Brain pericyte (primary cell): ENCODE results near the gene NOD2.

ENCODE experiments used
- DNase-seq: peaks from one replicate; pipeline ENCODE4 v3.0.0-alpha.2; 2012; ENCODE audit warnings: low read depth, low spot score

NOD2 gene

DNA sequence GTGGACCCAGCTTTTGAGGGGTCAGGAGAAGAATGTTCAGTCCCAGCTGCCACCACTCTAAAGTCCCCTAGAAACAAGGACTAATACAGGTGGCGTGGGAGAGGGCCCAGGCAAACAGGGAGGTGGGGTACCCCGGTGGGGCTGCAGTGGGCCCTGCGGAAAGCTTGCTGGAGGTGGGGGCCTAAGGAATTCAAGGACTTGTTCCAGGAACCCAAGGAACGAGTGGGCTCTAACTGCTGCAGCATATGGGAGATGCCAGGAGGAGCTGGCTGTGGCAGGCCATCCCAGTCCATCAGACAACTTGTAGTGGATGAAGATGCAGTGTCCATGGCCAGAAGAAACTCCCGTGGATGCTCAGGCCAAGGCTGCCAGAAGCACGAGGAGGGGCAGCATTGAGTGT is 22.9 kb upstream of the NOD2 start:
- no peak for DNase-seq

GRCh38 chr16:50671644-50672260 is 21.7 kb upstream of the NOD2 start:
- no peak for DNase-seq

- DNase-seq, result no peak
These were observed 19.7 kb upstream of the NOD2 start for GRCh38 chr16:50673496-50674275.

DNA sequence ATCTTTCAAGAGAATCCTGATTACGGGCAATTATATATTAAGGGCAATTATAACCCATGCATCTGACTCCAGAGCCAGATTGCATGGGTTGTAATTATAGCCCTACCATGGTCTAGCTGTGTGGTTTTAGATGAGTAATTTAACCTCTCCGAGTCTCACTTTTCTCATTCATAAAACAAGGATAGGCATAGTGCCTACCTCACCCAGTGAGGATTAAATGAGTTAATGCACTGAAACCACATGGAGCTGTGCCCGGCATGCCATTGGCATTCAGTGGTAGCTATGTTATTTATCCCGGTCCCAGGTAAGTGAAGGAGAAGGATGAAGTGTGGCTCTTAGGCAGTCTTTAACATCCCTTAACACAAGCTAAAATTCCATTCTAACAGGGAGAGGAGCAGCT is 18.6 kb upstream of the NOD2 start:
- no peak for DNase-seq

DNA sequence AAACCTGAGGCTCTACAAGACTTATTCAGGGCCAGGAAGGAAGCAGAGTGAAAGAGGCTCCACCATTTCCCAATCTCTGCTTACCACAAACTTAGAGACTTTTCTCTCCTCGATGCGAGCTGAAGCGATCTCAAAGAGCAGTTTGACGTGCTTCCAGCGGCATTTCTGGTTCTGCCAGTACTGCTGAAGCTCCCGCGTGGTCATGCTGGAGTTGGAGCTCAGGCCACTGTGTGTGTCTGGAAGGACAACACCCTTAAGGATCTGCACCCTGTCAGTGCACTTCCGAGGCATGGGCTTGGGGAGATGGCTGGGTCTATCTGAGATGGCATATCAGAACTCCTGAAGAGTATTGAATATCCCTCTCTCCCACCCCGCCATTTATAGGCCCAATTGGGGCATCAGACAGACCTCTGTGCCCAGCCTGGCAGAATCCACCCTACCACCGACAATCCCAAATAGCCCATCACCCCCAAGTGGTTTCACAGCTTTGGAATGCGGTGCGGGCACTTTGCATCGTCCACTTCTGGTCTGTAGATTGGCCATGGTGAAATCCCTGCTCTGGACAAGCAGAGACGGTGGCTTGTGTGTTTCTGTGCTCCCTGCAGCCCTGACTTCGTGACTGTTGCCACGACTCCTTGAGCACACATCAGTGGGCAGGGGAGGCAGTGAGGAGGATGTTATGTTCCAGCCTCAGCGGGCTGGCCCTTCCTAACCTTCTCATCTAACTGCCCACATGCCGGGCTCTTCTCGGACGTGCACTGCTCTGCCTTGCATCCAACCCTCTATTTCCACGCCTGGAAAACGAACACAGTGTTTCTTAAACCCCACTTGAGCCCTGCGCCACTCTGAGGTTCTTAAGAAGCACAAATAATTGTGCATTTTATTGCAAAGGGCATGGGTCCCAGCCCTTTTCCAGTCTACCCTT is 17.5 kb upstream of the NOD2 start:
- DNase-seq, result no peak

DNA sequence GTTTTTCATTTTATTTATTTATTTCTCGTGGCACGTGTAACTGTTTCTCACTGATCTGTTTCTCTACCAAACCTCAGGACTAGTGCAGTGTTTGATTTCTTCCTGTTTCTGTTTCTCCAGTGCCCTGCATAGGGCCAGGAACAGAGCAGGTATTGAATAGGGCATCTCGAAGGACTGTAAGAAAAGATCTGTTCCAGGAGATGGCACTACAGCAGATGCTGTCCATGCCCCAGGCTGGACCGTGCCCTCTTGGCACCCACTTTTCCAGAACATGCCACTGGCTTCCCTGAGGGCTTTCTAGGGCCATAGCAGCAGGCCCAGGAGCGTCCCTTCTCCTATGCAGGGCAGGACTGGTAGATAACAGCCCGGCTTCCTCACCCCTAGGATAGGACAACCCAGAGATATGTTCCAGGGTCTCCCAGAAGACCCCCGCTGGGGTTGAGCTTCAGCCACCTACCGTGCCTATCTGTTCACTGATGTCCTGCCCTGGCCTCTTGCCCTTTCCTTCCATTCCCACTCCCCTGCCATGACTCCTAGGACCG is 16.7 kb upstream of the NOD2 start:
- no peak for DNase-seq

- DNase-seq, result no peak
These were observed 16.1 kb upstream of the NOD2 start for GRCh38 chr16:50677351-50677750.

DNA sequence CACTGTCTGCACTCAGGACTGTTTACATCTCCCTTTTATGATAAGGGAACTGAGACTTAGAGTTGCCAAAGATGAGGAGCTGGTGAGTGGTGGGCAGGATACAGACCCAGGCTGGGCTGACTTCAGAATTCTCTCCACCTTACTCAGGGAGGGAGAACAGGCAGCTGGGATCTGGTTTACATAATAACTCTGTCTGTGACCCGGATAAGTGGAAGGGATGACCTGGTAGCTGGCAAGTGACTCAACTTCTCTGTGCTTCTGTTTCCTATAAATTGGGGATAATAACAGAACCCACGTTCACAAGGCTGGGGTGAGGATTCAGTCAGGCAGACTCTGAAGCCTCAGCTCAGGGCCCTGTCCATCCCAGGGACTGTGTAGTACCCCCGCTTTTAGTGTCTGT is 14.9 kb upstream of the NOD2 start:
- DNase-seq, result no peak

DNA sequence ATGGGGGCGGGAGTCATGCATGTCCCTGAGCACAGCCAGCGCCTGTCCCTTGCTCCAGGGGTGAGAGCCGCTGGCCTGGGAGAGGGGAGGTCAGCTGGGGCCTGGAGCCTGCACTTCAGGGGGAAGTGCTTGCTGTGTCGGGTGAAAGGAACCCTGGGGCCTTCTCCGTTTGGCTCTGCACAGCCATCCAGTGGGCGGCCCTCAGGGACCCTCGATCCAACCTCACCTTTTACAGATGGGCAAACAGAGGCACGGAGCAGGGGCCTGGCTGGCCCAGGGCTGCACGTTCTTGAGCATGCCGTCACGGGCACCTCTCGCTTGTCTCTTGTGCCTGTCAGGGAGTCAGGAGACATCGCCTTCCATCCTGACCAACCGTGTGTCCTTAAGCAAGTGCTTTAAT is 14.1 kb upstream of the NOD2 start:
- DNase-seq, result no peak

GRCh38 chr16:50679676-50680555 is 13.5 kb upstream of the NOD2 start:
- DNase-seq, result no peak

GRCh38 chr16:50680556-50680893 is 12.9 kb upstream of the NOD2 start:
- no peak for DNase-seq

DNA sequence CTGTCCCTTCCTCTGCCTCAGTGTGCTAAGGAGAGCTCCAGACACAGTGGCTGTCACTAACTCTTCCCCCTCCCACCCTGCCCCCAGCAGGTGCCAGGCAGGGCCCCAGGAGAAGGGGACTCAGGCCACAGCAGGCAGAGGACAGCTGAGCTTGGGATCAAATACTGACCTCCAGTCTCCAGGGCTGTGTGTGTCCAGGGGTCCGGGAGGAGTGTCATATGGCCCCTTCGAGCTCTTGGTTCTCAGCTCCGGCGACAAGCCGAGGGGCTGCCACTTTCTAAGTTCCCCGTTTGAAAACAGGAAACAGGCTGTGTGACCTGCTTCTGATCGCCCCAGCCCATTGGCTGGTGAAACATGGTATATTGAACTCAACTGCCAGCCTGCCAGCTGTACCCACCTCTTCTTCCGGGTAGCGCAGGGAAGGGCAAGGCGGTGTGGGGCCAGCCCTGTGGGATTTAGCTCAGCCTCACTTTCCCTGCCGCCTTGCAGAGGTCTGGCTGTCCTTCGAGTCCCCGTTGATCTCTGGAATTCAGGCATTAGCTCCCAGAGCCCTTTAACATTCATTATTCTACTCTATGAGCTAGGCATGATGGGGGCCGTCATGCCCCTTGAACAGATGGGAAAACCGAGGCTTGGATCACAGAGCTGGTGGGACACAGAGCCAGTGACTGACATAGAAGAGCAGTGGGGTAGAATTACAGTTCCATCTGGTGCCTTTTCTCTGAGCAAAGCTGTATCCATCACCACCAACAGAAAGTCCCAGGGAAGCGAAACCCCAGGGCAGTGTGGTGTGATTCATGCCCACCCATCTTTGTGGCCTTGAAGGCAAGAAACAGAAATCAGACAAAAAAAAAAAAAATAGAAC is 12.2 kb upstream of the NOD2 start, which contains the start of gene SNX20:
SNX20 (minus strand) TSS at position 292 of the 865 bp plus-strand sequence. CDS start 3,786 bp downstream, outside the sequence.
- DNase-seq, result no peak

DNA sequence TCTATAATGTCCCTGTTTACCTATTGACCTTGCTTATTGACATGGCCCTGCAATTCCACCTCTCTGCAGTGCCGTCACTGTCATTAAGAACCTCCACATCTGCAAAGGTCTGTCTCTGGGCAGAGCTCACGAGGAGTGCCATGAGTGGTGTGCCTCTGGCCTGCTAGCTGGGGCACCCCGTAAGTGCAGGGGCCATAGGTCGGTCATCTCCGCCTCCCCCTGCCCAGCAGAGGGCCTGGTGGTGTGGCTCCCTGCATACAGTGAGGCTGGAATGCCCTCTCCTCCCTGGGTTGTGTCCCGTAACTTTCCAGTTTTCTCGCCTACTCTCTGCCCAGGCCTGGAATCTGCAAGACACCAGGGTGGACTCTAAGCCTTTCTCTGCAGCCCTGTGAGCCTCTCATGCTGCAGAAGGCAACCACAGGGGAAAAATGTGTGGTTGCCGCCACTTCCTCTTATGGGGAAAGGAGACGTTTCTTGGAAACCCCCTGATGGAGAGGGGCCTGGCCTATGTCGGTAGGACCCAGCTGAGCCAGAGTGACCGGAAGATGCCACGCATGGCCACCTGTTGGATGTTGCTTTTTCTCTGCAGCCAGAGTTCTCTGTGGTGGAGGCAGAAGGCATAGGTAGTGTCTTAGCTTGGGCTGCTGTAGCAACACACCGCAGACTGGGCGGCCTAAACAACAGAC is 9.6 kb upstream of the NOD2 start:
- DNase-seq, result no peak

DNA sequence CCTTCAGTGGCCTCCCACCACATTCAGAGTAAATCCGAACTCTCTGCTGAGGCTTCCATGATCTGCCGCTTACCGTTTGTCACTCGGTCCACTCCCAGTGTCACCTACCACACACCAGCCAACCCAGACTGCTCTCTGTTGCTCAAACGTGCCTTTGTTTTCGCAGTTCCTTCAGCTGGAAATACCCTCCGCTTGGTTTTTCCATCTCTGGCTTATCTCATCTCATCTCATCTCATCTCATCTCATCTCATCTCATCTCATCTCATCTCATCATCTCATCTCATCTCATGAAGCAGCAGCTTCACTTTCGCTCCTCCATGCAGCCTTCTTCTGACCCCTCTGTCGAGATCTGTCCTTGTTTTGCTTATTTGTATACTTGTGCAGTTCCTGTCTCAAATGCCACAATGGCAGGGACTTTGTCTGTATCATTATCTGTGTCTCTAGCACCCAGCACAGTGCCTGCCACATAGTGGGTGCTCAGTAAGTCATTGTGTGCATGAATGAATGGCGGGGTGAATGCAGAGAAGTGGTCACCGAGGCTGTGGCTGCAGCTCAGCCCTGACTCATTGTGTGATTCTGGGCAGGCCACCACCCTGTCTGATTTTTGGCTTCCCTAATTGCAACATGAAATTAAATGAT is 8.5 kb upstream of the NOD2 start:
- no peak for DNase-seq

DNA sequence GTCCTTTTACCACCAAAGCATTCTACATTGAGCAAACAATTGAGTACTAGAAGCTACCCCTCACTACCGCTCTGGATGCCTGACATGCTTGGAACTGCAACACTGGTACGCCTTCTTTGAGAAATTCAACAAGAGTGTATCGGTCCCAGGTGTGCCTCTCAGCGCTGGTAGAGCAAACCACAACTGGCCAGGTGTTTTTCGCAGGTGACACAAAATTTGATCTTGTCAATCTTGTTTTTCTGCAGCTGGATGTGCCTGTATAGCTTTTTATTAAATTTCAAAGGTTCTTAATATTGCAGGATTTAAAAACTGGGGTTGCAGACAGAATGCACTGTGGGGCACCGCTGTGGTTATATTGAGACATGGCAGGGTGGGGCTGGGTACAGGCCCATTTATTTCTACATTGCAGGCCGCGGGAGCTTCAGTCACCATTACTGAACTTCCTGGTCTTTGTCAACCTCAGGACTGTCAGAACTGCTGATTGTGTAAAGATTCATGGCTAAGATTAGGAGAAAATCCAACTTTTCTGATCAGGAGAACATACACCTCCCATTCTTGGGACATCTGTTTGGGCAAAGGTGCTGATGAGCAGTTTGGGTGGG is 7.8 kb upstream of the NOD2 start:
- no peak for DNase-seq

GRCh38 chr16:50688083-50688482 is 5.3 kb upstream of the NOD2 start:
- DNase-seq, result no peak

DNA sequence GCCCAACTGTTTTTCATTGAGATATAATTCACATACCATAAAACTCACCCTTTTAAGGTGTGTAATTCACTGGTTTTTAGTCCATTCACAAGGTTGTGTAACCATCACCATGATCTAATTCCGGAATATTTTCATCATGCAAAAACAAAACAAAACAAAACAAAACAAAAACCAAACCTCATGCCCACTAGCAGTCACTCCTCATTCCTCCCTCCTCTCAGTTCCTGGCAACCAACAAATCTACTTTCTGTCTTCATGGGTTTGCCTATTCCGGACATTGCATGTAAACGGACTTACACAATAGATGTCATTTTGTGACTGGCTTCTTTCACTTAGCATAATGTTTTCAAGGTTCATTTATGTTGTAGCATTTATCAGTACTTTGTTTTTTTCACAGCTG is 4.5 kb upstream of the NOD2 start:
- no peak for DNase-seq

GRCh38 chr16:50690177-50690576 is 3.2 kb upstream of the NOD2 start:
- no peak for DNase-seq

DNA sequence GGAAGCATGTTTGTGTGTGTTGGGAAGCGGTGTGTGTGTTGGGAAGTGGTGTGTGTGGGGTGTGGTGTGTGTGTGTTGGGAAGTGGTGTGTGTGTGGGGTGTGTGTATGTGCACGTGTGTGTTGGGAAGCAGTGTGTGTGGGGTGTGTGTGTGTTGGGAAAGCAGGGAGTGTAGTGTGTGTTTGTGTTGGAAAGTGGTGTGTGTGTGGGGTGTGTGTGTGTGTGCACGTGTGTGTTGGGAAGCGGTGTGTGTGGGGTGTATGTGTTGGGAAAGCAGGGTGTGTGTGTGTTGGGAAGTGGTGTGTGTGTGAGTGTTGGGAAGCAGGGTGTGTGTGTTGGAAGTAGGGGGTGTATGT is 785 bp upstream of the NOD2 start:
- no peak for DNase-seq
